Measurements from ENCODE around the gene CD300LD.
A peak's percentile ranks its signal among the peaks of the same experiment; 100 is the strongest.

The CD300LD gene

GRCh38 chr17:74599448-74599939 lies 7.4 kb upstream of the CD300LD start:
- no peak overlapping the region for H3K4me3 ChIP-seq (ENCODE audit: low read depth, low read length)
- H3K27me3 ChIP-seq (ENCODE audit: insufficient read depth, low read depth, severe bottlenecking): peaks cover 83% of the 10 kb centered on the region
- peak; percentile 37 for DNase-seq
- peaks cover 7% of the 10 kb centered on the region for H3K9me3 ChIP-seq (ENCODE audit: severe bottlenecking)
- no peak overlapping the region for H3K27ac ChIP-seq
- no peaks in the 10 kb centered on the region for H3K36me3 ChIP-seq
- no peak for TF ChIP-seq CTCF (IDR thresholded peaks at IDR 0.05; ENCODE audit: low read depth, low read length)

- Histone ChIP-seq H3K27ac (no peak overlapping the region), H3K4me3 (ENCODE audit: low read depth, low read length) (no peak overlapping the region), H3K27me3 (ENCODE audit: insufficient read depth, low read depth, severe bottlenecking) (peaks cover 84% of the 10 kb centered on the region), H3K36me3 (no peaks in the 10 kb centered on the region), H3K9me3 (ENCODE audit: severe bottlenecking) (peaks cover 4% of the 10 kb centered on the region)
- no peak for DNase-seq
- TF ChIP-seq CTCF (IDR thresholded peaks at IDR 0.05; ENCODE audit: low read depth, low read length): no peak
Observed at GRCh38 chr17:74599023-74599399, 6.9 kb upstream of the CD300LD start.

- H3K27ac ChIP-seq: no peak overlapping the region
- TF ChIP-seq CTCF (IDR thresholded peaks at IDR 0.05; ENCODE audit: low read depth, low read length): no peak
- no peaks in the 10 kb centered on the region for H3K36me3 ChIP-seq
- H3K9me3 ChIP-seq (ENCODE audit: severe bottlenecking): peaks cover 6% of the 10 kb centered on the region
- DNase-seq: peak; percentile 53
- peaks cover 85% of the 10 kb centered on the region for H3K27me3 ChIP-seq (ENCODE audit: insufficient read depth, low read depth, severe bottlenecking)
- no peak overlapping the region for H3K4me3 ChIP-seq (ENCODE audit: low read depth, low read length)
Observed at GRCh38 chr17:74598346-74599022, 6.4 kb upstream of the CD300LD start.

- H3K27me3 ChIP-seq (ENCODE audit: insufficient read depth, low read depth, severe bottlenecking): peaks cover 89% of the 10 kb centered on the region
Observed at GRCh38 chr17:74597069-74597790, 5.1 kb upstream of the CD300LD start.

GRCh38 chr17:74595037-74595750 lies 3.1 kb upstream of the CD300LD start:
- DNase-seq: no peak
- TF ChIP-seq CTCF (IDR thresholded peaks at IDR 0.05; ENCODE audit: low read depth, low read length): no peak
- peaks cover 87% of the 10 kb centered on the region for H3K27me3 ChIP-seq (ENCODE audit: insufficient read depth, low read depth, severe bottlenecking)
- no peak overlapping the region for H3K4me3 ChIP-seq (ENCODE audit: low read depth, low read length)
- no peaks in the 10 kb centered on the region for H3K36me3 ChIP-seq
- H3K9me3 ChIP-seq (ENCODE audit: severe bottlenecking): peaks cover 8% of the 10 kb centered on the region
- H3K27ac ChIP-seq: no peak overlapping the region

More at GRCh38 chr17:74597069-74597790, 5.1 kb upstream of the CD300LD start:
- TF ChIP-seq CTCF (IDR thresholded peaks at IDR 0.05; ENCODE audit: low read depth, low read length): peak; percentile 8; the same call in 1 of the 2 replicates
- peaks cover 8% of the 10 kb centered on the region for H3K9me3 ChIP-seq (ENCODE audit: severe bottlenecking)
- no peaks in the 10 kb centered on the region for H3K36me3 ChIP-seq
- no peak overlapping the region for H3K27ac ChIP-seq
- DNase-seq: no peak
- no peak overlapping the region for H3K4me3 ChIP-seq (ENCODE audit: low read depth, low read length)

Data from WERI-Rb-1 (cell line).